GM19372 (cell line): ENCODE results near the gene LZIC.

Experiments used
- ATAC-seq: cut with Tn5 transposase; IDR thresholded peaks from one replicate; pipeline ENCODE4 v1.9.1; 2021; ENCODE audit warnings: mild to moderate bottlenecking, low read depth, moderate library complexity; ENCODE audit not compliant: unreplicated experiment

LZIC gene

GRCh38 chr1:9910423-9911178 is 32.6 kb downstream of the LZIC start:
- peak; percentile 93 for ATAC-seq

- peak; percentile 71 for ATAC-seq
Measured at GRCh38 chr1:9910076-9910422, 33.1 kb downstream of the LZIC start, which contains the start of gene CTNNBIP1. Gene CTNNBIP1 (minus strand): TSS chr1:9910269. CDS start chr1:9872064, 38,205 bp downstream.

- ATAC-seq, result peak; percentile 7
Measured at GRCh38 chr1:9909234-9910046, 33.8 kb downstream of the LZIC start.

GRCh38 chr1:9908871-9909233 is 34.3 kb downstream of the LZIC start:
- no peak for ATAC-seq

GRCh38 chr1:9907441-9907840 is 35.8 kb downstream of the LZIC start:
- ATAC-seq, result no peak

DNA sequence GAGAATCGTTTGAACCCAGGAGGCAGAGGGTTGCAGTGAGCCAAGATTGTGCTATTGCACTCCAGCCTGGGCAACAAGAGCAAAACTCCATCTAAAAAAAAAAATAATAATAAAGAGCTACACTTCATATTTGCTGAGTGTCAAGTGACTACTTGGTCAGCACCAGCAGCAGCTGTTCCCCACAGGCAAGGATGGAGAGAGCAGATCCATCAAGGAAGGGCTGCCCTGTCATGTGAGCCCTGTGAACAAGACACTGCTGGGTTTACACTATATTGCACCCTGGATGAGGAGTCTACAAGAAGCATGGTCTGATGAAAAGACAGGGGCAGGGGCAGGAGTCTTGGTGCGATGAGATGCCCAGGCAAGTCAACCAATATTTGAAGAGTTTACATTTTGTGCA is 36.7 kb downstream of the LZIC start:
- ATAC-seq, result no peak

DNA sequence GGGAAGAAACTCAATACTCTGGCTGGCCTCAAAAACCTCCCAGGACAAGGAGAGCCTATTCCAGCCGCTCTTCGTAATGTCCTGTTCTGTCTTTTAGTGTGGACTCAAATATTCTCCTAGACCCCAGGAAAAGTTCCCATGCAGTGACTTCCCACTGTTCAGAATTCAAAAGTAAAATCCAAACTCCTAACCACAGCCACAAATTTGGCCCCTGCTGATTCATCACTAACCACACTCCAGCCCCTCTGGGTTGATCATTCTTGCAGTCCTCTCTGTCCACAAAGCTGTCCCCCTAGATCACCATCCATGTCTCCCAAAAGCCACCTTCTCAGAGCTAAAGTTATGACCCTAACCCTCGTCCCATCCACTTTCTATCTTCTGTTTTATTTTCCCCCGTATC is 38.2 kb downstream of the LZIC start:
- ATAC-seq, result no peak

GRCh38 chr1:9904596-9904995 is 38.6 kb downstream of the LZIC start:
- ATAC-seq, result no peak

DNA sequence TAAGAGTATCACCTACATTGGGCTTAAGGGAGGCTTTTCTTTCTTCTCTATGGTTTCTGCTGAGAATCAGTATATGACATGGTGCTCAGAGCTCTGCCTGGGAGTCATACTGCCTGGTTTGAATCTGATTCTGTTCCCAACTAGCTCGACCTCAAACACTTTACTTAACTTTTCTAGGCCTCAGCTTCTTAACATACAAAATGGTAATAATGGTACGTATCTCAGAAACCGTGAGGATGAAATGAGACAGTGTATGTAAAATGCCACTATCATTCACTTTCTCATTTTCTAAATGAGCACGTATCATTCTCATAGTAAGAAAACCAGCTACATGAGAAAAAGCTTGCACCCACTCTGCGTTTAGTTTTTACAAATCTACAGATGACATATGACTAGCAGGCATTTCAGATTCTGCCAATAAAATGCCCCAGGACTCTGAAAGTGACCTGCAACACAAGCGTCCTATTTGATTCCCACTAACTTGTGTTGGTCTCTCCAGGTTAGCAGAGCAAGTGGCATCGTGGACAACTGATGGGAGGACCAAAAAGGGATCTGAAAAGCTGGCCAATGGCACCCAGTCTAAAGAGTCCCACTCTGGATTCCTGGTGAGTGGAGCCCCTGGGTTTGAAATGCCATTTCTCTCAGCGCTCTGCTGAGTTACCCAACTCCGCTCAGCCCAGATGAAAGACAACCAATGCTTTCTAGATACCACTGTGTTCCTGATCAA is 39.2 kb downstream of the LZIC start:
- ATAC-seq, result no peak

GRCh38 chr1:9902060-9902452 is 41.1 kb downstream of the LZIC start:
- ATAC-seq, result no peak

GRCh38 chr1:9901148-9902059 is 41.8 kb downstream of the LZIC start:
- no peak for ATAC-seq

DNA sequence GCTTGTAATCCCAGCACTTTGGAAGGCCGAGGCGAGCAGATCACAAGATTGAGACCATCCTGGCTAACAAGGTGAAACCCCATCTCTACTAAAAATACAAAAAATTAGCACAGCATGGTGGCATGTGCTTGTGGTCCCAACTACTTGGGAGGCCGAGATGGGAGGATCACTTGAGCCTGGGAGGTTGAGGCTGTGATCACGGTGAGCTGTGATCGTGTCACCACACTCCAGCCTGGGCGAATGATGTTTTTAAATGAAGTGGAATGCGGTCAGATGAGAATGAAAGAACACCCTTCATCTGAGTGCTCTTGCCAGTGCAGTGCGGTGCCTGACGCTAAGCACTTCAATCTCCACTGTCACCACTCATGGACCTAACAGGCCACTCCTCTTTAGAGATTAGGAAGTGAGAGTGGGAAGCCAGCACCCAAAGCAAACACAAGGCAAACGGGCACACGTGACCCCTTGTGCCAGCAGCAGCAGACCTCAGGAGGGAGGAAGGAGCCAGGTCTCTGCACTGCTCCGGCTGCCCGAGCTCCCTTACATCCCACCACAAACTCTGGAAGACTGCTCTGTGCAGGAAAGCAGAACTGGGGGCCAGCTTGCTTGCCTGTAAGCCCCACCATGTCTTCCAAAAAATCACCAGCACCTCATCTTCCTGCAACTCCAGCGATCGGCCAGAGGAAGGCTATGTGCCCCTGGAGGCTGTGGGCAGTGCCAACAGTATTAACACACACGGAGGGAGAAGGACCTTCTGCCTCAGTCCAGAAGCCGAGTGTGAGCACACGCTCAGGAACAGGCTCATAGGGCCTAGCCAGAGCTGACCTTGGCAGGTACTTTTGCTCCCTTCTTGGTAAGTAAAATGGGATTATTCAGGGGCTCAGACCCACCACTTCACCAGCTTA is 42.8 kb downstream of the LZIC start:
- ATAC-seq, result no peak

DNA sequence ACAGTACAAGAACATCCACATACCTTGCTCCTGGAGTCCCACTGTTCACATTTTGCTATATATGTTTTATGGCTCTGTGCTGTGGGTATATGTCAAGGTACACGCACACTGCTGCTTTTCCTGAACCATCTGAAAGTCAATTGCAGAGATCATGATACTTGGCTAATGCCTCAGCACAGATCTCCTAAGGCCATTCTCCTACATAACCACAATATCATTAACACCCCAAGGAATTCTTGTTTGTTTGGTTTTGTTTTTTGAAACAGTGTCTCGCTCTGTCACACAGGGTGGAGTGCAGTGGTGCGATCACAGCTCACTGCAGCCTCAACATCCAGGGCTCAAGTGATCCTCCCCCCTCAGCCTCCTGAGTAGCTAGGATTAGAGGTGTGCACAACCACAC is 49.1 kb downstream of the LZIC start:
- ATAC-seq, result no peak

DNA sequence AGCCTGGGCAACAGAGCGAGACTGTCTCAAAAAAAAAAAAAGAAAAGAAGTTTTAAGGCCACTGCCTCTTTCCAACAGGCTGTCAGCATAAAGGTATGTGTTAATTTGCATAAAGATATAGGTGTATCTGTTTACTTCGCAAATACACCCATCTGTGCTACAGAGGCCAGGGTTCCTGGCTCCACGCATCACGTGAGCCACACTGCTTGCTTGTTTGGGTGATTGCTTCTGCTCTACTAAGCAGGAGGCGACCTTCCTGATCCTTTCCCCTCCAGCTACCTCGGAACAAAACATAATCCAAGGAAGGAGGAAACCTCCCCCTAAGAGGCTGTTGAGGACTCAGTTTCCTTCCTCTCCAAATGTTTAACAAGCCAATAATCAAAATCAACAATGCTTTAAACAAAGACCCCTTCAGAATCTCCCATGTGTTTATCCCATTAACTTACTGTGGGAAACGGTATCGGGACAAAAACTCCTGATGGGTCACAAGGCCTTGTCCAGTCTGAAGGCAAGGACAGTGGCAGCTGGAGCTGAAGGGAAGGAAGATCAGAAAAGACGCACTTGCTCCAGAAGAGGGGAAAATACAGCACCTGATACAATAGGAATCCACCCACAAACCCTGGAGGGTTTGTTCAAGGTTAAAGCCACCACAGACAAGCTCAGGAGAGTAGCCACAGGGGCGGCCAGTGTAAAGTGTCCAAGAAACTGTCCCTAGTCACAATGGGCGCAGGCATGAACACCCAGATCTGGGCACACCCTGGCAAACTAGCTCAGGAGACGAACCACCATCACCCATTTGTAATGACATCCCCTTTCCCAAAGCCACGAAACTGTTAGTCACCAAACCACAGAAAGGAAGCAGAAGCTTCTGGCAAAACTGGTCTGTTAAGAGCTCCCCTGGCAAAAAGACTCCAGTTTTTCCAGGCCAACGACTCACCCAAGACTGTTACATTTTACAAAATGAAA is 50.3 kb downstream of the LZIC start:
- ATAC-seq, result no peak

DNA sequence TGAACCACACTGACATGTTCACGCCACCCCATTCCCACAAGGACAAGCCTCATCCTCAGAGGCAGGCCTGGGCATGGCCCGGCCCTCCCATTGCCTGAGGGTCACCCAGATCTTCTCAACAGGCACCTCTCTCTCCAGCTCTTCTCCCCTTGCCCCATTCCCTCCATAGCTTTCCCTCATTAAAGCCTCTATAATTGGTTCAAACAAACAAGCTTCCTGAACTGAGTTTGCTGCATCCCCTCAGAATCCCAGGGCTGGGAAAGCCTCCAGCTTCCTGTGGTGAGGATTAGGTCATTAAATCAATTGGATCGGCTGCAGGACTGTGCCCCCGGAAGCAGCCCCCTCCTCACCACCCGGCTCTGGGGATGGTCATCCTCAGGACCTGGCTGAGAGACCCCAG is 52.0 kb downstream of the LZIC start:
- no peak for ATAC-seq

DNA sequence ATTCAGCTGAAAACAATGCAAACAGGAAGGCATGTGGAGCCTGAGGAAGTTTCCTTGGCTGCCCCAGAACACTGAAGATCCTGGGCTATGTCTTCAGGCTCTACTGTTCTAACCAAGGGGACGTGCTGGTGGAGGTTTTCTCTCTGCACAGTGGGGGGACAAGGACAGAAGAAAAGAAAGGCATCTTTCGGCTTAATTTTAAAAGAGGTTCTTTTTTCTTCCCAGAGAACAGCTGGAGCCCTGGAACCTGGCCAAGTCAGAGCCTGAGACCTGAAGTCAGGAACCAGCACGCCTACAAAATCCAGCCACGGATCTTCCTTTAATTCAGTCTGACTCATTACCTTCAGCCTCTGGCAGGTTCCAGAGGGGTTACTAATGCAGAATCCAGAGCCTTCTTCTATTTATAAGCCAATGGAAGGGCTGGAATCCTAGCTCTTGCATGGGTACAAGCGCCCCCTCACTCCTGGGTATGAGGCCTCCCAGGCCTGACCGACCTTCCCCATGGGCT is 52.9 kb downstream of the LZIC start:
- no peak for ATAC-seq

DNA sequence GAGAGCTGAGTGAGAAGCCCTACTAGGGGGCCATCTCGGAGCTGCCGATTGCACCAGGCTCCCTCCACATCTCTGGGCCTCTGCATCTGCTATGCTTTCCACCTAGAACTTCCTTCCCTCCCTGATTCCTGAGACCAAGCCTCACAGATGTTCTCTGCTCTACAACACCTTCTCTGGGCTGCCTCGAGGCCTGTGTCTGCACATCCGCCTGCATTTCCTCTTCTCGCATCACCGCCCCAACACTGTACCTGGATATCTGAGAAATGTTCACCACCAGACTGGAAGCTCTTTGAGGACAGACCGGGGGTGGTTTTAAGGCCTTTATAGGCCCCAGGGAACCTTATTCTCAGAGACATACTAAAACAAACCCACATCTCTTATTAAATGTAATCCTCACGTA is 53.8 kb downstream of the LZIC start:
- ATAC-seq, result no peak

GRCh38 chr1:9888886-9889285 is 54.3 kb downstream of the LZIC start:
- no peak for ATAC-seq
